Skeletal muscle cell (primary cell): Measurements from ENCODE around the gene LRRC17.

ENCODE experiments used
- DNase-seq: peaks from one replicate; pipeline ENCODE4 v3.0.0-alpha.2; 2010; ENCODE audit warnings: low read depth
- H3K4me3 ChIP-seq: 2 replicates; pipeline ENCODE4 v1.5.1; 2011; ENCODE audit warnings: low read depth, mild to moderate bottlenecking, control low read depth, low read length, moderate library complexity

LRRC17 gene

GRCh38 chr7:102912742-102913141, at the start of gene LRRC17:
Gene LRRC17 (plus strand): TSS chr7:102913000. CDS start chr7:102933914, 20,914 bp downstream.
- DNase-seq = peak; percentile 76
- peak within 1 kb of the TSS; percentile 50 for H3K4me3 ChIP-seq

GRCh38 chr7:102864958-102865357, 47.8 kb upstream of the LRRC17 start:
- no peak for DNase-seq
- H3K4me3 ChIP-seq = no peak overlapping the region

DNA sequence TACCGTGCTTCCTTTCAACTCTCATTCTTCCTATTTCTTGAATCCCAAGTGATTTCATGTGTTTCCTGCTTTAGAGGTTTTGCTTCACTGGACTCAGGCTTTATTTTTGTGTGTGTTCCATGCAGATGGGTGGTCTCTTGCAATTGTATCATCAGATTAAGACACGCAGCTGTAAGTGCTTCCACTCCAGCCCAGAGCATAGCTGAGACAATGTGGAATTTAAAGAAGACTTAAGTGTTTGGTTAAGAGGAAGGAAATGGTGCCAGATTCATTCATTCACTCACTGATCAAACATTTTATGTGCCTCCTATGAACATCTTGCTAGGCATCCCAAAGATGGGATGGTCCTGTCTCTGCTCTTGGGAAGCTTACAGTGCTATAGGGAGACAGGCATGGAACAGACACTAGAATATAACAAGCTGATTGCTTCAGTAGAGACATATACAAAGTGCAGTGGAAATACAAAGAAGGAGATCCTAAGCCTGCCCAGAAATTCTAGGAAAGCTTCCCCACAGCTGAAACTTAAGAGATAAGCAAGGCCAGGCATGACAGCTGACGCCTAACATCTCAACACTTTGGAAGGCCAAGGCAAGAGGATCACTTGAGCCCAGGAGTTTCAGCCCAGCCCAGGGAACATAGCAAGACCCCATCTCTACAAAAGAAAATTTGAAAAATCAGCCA, 46.1 kb upstream of the LRRC17 start:
- DNase-seq = no peak
- no peak overlapping the region for H3K4me3 ChIP-seq

- DNase-seq = no peak
- H3K4me3 ChIP-seq = no peak overlapping the region
Measured at GRCh38 chr7:102869195-102869594, 43.6 kb upstream of the LRRC17 start.

DNA sequence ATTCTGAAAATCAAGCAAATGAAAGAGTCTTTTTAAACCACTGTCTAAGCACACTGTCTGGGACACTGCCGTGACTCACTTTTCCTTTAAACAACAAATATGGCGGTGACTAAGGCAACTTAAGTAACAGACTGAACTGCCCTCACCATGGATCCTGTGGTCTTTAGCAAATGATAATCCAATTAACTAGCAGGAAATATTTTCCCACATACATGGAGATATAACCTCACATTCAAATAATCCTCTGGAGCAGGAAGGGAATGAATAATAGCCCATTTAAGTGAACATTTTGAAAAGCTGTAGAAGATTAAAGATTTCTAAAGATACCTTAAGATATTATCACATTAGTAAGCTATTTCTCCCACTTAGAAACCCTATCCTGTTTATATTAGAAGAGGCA, 40.3 kb upstream of the LRRC17 start:
- DNase-seq = peak; percentile 83
- no peak overlapping the region for H3K4me3 ChIP-seq

- no peak overlapping the region for H3K4me3 ChIP-seq
- no peak for DNase-seq
Measured at GRCh38 chr7:102873470-102874165, 39.2 kb upstream of the LRRC17 start.

DNA sequence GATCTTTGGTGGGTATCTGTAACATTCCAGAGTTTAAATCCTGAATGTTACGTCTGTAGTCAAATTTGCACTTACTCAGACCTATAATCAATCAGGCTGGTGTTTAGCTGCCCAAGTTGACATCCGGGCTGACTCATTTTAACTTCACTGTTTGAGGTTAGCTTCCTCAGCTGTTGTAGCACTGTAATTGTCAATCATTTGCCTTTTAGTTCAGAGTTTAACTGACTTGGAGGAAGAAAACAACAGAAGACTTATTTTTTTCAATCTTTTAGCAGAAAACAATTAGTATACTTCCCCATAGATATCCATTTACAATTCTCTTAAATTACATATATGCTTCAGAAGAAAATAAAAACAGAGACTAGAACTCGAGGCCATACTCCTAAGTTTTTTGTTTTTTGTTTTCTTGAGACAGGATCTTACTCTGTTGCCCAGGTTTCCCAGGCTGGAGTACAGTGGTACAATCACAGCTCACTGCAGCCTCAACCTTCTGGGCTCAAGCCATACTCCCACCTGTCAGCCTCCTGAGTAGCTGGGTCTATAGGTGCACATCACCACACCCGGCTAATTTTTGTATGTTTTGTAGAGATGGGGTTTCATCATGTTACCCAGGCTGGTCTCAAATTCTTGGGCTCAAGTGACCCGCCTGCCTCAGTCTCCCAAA, 38.5 kb upstream of the LRRC17 start:
- H3K4me3 ChIP-seq = no peak overlapping the region
- DNase-seq = no peak

GRCh38 chr7:102874966-102875365, 37.8 kb upstream of the LRRC17 start:
- no peak for DNase-seq
- no peak overlapping the region for H3K4me3 ChIP-seq

DNA sequence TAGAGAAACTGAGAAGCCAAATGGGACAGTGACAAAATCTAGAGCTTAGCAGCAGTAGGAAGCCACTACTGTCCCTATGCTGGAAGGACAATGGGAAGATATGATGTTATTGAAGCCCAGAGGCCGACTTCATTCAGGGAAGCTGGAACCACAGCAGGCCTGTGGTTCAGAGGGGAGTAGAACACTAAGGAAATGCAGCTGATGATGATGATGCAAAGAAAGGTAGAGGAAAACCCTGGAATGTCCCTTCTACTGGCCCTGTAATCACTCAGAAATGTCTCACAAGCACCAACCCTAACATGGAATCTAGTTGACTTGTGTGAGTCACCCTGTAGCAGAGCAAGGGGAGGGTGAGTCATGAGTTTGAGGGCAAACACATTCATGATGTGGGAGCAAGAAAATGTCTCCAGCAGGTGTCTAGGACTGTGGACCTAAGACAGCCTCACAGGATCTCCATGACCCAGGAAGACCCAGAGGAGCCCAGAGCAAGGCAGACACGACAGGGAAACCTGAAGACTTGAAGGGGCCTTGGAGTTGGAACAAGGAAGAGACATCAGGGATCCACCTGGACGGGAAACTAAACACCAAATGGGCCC, 37.0 kb upstream of the LRRC17 start:
- DNase-seq = peak; percentile 98

DNA sequence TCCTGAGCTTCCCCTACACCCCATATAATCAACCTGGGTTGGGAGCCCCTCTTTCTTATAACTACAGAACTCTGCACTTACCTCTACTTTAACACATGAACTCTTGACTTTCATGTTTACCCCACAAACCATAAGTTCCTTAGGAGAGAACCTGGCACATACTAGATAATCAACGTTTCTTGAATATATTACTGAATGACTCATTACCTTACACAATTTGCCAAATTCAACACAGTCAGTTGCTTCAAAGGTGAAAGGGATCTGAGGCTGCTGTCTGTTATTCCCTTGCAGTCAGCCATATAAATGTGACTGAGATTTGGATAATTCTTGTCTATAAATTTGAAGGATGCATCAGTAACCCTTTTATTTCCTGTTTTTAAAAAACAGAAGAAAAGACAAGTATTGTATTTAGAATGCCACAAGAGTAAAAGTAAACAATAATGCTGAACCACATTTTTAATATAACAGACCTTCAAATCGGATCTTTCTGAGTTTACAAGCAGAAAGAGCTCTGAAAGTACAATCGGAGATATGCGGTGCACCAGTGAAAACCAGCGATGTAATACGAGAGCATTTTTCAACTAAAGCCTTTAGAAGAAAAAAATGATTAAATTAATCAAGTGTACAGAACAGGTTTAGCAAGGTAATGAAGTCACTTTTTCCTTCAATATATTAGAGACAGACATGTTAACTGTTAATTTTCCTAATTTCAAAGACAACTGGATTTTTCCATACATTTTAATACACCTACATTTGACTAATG, 29.5 kb upstream of the LRRC17 start:
- no peak overlapping the region for H3K4me3 ChIP-seq
- DNase-seq = no peak

More for the DNA sequence above, 37.0 kb upstream of the LRRC17 start:
- H3K4me3 ChIP-seq = no peak overlapping the region

DNA sequence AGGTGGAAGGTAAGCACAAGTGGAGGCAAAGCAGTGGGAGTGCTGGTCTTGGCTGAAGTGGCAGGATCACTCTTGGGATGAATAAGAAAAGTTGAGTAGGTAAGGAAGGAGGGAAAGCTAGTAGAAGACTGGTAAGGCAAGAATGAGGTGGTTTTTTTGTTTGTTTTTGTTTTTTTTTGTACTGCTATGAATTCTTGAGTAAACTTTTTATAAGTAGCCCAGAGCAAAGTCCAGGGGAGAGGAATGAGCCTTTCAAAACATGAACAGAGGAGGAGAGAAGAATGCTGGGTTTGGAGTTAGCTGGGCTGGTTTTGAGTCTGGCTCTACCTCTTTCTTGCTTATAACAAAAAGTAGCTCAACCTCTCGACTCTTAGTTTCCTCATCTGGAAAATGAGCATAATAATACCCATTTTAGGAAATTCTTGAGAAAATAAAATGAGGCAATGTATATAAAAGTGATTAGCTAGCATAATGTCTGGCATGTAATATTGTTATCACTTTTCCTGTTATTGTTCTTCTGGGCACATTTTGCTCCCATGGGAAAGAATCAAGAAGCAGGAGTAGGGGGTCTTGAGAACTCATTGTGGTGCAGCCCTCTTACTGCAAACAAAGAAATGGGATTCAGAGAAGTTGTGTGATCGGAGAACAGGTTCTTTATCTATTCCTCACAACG, 24.1 kb upstream of the LRRC17 start:
- no peak for DNase-seq
- H3K4me3 ChIP-seq = no peak overlapping the region

- no peak for DNase-seq
- H3K4me3 ChIP-seq = no peak overlapping the region
Measured at GRCh38 chr7:102889851-102890250, 22.9 kb upstream of the LRRC17 start.

DNA sequence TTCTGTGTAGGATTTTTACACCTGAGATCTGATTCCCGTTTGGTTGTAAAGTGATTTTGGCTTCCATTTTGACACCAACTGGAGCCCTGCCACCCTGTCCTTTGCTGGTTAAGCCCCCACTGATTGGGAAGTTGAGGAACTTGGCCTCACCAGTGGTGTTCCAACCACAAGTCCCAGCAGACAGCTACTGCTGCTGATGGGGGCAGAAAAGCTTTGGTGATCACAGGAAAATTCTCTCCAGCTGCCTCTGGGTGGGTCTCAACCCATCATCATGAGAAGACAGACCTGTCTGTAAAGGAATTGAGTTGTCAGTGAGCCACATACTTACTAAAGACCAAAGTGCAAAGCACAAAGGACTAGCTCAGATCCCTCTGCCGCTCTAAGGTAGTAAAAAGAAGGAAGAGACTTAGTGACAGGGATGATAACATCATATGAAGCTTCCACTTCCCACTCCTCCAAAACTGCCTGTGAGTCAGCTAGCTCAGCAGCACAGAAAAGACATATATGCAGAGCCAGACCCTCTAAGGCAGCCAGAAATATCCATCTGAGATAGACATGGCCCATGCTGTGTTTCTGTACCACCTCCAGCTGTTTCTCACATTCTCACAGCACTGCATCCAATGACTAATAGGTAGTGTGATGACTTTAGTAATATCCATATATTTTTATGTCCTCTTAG, 22.4 kb upstream of the LRRC17 start:
- peak; percentile 88 for DNase-seq
- H3K4me3 ChIP-seq = no peak overlapping the region

DNA sequence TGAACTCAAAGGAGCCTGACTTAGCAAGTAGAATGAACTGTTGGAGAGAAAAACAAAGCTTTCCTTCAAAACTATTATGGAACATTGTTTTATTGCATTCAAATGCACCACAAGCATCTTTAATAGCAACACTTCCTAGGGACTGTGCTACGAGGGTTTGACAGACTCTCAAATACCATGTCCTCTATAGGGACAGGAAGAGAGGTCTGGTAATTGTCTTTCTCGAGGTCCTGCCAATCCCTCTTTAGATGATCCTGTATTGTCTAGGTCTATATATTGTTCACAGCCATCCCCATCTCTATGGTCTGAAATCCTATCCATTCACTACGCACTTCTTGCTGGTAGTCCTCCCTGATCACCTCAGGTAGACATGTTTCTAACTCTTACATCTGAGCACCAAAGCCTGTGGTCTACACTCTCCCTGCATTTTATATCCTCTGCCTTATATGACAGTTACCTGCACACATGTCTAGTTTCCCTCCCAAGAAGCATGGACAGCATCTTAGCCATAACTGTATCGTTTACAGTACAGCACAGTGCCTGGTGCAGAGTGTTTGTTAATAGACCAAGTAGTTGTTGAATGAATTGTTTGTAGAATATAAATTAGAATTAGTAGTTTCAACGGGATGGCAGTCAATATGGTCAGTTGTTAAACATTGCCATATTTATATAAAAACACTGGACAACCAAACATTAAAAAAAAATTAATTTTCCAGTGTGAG, 21.7 kb upstream of the LRRC17 start:
- H3K4me3 ChIP-seq = no peak overlapping the region
- no peak for DNase-seq

DNA sequence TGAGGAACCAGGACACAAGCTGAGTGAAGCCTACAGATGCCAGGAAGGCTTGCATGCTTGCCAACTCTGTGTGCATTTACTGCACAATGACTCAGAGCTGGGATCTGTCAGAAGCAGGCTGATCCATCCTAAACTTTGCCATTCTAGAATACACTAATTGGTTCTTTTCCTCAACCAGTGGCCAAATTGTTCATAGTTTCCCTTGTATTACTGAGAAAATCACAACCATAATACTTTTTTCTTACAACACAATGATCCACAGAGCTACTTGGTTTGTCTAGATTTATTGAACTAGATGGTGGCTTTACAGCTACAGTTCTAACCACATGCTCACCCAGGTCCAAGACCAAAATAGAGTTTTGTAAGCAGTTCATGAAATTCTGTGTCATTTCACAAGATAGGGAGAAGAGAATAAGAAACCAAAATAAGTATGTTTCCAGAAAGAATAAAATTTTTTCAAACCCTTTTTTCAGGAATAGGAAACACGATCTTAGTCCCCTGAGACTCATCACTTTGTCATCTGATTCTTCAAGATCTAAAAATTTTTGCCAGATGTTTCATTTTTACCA, 21.0 kb upstream of the LRRC17 start:
- peak; percentile 78 for DNase-seq
- no peak overlapping the region for H3K4me3 ChIP-seq

DNA sequence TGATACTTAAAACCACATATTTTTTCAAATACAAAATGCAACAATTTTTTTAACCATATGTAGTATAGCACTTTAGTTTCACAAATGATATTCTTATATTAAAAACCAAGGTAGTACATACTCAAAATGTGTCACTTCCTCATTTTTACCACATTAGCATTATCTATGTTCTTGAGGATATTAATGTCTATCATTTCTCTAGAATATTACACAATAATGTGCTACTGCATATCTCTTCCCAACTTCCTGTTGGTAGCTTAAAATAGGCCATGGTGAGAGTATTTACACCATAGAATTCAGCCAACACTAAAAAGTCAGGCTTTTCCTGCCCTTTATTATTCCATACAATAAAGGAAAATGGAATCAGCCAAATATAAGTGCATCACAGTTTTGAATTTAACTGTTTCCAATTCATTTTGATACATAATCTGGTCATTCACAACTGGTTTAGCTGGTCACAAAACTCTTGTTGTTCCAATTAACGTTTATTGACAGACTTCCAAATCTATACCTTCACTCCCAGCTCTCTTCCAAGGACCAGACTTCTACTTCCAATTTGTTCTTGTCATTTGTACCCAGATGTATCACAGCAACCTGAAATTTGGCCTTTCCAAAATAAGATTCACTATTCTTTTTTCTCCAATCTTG, 20.0 kb upstream of the LRRC17 start:
- DNase-seq = no peak
- H3K4me3 ChIP-seq = no peak overlapping the region

DNA sequence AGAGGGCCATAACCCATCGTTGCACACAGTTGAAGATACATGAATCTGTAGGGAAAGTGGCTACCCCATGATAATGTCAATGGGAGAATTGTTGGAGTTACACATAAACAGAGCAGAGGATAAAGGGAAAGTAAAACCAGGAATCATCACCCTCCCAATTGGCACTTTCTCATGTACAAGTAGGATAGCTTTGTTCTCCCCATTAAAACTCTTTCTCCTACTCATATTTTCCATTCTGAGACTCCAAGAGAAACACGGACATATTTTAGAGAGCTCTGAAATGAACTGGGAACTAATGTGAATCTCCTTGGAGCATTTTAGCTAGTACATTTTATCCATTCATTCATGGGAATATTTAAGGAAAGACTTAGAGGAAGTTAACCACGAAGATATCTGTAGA, 17.2 kb upstream of the LRRC17 start:
- no peak for DNase-seq
- H3K4me3 ChIP-seq = no peak overlapping the region
